Measurements from ENCODE around the gene METTL16.

The METTL16 gene

DNA sequence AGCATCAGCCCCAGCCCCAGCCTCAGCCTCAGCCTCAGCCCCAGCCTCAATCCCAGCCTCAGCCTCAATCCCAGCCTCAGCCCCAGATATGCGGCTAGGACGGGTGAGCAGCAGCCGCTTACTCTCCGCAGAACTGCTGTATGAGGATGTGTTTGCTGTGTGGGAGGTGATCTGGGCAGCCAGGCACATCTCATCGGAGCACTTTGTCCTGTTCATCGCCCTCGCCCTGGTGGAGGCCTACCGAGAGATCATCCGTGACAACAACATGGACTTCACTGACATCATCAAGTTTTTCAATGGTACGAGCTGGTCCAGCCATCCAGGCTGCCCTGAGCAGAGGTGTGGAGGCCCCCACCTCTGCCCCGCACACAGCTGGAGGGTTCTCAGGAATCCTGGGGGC, 132.8 kb downstream of the METTL16 start:
- no peak for DNase-seq

DNA sequence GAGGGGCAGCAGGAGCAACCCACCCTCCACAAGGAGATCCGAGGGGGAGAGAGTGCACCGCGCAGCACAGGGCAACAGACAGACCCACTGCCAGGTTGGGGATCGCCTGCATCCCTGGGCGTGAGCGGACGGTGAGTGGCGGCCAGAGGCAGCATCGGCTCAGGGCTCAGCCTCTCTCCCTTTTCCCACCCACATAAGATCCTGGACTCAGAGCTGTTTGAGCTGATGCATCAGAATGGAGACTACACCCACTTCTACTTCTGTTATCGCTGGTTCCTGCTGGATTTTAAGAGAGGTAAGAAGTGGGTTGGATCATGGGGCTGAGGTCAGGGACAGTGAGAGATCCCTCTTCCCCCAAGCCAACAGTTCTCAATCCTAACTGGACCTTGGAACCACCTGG, 134.0 kb downstream of the METTL16 start:
- DNase-seq = no peak

DNA sequence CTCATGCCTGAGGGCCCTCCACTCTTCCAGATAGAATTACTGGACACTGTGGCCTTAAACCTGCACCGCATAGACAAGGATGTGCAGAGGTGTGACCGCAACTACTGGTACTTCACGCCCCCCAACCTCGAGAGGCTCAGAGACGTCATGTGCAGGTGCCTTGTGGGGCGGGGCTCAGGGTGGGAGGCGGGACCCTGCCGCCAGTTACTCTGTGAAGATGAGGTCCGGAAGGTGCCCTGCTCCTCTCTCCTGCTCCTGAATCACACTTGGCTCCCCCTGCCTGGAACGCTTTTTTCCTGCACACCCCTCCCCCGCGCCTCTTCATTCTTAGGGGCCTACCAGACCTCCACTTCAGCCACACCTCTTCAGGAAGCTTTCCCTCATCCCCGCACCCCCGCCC, 135.6 kb downstream of the METTL16 start:
- DNase-seq = no peak

DNA sequence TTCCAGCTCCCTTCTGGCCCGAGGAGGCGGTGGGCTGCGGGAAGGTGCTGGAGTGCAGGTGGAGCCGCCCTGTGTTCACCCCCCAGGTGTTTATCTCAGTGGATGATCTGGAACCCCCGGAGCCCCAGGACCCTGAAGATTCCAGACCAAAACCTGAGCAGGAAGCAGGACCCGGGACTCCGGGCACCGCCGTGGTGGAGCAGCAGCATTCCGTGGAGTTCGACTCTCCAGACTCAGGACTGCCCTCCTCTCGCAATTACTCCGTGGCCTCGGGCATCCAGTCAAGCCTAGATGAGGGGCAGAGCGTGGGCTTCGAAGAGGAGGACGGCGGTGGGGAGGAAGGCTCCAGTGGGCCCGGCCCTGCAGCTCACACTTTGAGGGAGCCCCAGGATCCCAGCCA, 136.3 kb downstream of the METTL16 start:
- no peak for DNase-seq

DNA sequence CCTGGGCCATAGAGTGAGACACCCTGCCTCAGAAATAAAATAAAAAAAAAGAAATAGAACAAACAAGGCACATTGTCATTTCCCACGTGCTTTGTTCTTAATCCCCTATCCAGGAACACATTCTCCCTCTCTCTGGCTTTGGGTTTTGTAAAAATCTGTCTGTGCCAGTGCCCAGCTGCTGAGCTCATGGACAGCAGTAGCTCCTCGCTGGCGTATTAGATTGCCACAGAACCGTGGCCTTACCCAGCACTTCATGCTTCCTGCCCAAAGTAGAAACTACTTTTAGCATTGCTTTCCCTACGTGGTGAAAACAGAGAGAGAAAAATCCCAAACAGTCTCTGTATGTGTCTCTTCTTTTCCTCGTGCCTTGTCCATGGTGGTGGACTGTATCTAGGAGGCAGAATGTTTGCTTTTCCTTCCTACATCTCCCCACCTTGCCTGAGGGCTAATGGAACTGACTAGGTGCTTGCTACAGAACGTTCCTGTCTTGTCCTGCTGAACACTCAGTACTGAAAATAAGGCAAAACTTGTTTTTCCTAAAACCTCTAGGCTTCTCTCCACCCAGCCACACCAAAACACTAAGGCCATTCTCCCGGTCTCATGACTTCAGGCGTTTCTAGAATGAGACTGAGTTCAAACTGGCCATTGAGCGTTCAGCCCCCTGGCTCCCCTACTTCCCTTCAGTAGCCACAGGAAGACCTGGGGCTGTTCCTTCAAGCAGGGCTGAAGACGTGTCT, 137.0 kb downstream of the METTL16 start:
- no peak for DNase-seq

DNA sequence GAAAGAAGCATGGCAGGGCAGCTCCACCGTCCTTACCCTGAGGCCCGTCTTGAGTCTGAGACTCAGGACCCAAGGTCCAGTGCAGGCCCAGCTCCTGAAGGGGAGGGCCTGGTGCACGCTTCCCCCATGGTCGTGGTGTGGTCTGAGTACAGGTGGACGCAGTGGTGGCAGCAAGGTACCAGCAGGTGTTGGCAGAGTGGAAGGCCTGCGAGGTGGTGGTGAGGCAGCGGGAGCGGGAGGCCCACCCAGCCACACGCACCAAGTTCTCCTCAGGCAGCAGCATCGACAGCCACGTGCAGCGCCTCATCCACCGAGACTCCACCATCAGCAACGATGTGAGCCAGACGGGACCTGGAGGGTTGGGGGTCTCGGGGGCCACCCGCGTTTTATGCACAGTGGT, 138.5 kb downstream of the METTL16 start:
- no peak for DNase-seq

DNA sequence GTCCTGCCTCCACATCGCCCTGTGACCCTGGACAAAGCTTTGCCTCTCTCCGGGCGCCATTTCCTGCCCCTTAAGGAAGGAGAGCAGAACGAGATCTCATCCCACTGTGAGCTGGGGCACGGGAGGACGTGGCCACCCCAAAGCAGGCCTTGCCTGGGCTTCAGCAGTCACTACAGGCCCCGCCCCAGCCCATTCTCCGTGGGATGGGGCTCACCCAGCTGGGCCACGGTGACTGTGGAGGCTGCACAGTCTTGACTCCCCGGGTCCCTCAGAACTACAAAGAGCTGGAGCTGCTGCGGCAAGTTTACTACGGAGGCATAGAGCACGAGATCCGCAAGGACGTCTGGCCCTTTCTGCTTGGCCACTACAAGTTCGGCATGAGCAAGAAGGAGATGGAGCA, 139.0 kb downstream of the METTL16 start:
- no peak for DNase-seq

DNA sequence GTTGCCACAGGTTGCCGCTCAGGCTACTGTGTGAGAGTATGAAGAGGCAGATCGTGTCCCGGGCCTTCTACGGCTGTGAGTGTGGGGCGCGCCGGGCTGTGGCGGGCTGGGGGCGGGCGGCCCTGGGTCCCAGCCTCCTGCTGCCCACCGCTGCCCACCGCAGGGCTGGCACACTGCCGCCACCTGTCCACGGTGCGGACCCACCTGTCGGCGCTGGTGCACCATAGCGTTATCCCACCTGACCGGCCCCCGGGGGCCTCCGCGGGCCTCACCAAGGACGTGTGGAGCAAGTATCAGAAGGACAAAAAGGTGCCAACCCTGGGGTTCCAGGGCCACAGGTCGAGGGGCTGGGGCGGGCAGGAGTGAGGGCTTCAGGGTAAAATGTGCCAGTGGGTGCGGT, 139.5 kb downstream of the METTL16 start:
- no peak for DNase-seq

DNA sequence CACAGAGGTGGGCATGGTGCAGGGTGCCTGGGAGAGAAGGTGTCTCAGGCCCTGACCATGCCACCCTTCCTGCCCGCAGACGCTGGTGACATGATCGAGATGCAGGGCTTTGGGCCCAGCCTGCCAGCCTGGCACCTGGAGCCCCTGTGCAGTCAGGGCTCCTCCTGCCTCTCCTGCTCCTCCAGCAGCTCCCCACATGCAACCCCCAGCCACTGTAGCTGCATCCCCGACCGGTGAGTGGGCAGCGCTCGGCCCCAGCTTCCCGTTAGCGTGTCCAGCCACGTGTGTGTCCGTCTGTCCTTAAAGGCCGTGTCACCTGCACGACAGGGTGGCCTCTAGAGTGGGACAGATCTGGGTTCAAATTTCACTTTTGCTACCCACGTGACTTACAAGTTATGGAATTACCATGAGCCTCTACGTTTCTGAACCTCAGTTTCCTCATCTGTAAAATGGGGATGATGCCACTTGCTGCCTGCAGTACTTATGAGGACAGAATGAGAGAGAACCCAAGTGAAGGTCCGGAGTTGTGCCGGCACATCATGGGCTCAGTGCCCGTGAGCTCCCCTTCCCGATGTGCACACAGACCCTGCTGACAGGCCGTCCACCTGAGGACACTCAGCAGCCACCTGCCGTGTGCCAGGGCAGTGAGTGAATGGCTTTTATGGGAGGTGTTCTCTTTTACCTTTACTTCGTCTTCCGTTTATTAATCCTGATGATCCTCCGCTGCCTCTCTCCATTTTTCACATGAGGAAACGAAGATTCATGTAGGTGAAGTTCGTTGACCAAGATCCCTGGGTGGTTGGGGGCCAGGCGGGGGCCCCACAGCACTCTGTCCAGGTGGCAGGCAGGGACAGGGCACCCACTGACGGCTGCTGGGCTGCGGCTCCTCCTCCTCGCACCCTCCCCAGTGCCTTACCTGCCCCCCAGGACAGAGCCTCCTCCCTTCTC, 140.2 kb downstream of the METTL16 start:
- DNase-seq = no peak

DNA sequence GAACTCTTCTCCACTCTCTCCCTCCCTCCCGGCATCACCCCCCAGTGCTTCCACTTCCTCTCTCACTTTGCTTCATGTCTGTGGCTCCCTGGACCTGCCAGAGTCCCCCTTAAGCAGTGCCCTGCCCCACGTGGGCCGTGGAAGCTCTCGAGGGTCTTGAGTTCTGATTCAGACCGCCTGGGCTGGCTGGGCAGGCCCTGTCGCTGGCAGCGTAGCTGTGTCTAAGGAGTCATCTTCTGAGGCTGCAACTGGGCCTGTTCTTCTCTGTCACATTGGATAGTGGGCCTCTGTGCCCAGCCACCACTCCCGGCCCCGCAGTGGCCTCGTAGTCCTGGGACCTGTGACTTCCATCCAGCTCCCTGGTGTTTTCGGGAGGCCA, 141.5 kb downstream of the METTL16 start:
- no peak for DNase-seq

DNA sequence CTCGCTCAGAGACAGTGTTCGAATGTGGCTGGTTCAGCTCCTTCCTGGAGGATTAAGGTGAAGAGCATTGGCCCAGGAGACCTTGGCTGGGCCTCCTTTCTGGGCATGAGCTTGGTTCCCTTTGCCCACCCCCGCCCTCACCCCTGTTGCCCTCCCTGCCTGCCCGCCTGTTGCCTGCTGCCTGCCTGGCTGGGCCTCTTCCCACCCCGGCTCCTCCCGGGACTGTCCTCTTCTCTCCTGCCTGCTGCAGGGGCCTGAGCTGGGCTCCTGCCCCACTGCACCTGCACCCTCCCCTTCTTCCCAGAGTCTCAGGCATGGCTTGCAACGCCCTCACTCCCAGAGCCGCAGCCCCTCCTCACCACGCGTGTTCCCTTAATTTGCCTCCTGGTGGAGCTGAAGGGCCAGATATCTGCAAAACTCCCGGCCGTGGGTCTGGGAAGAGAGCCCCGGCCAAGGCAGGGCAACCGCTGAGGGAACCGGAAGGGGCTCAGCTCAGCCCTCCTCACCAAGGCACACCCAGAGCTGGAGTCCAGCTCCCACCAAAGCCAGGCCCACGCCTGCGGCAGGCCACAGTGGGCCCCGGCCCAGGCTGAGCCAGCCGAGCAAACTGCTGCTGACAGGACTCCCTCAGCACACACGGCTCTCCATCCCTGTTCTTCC, 142.0 kb downstream of the METTL16 start:
- DNase-seq = no peak

DNA sequence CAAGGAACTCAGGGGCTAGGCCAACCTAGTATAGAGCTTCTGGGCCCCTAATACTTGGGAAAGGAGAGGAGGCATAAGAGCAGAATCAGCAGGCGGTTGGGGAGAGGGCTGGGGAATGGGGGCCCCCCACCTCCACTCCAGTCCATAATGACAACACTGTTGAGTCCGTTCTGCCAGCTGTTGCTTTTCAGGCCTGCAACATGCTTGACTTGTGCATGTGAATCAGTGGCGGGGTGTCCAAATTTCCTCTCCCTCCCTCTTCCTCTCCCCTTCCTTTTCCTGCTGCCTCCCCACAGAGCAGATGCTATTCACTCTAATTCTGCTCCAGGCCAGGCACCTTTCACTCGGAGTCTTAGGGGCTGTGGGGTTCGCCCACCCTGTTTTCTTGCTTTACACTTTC, 142.6 kb downstream of the METTL16 start:
- no peak for DNase-seq

DNA sequence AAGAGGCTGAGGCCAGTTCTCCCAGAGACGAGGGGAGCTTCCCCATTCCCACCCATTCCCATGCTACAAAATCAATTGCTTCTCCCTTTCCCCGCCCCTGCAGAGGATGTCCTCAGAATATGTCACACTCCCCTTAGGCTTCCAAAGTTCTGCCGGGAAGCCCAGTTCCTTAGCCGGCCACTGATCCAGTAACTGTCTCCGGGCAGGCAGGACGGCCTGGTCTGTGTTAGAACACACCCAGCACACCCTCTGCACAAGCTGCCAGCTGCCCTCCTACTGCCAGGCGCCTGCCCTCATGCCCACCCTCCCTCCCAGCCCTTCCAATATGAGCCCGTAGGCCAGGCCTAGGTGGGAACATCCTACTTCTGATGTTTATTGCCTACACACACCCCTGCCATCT, 143.3 kb downstream of the METTL16 start:
- DNase-seq = no peak

DNA sequence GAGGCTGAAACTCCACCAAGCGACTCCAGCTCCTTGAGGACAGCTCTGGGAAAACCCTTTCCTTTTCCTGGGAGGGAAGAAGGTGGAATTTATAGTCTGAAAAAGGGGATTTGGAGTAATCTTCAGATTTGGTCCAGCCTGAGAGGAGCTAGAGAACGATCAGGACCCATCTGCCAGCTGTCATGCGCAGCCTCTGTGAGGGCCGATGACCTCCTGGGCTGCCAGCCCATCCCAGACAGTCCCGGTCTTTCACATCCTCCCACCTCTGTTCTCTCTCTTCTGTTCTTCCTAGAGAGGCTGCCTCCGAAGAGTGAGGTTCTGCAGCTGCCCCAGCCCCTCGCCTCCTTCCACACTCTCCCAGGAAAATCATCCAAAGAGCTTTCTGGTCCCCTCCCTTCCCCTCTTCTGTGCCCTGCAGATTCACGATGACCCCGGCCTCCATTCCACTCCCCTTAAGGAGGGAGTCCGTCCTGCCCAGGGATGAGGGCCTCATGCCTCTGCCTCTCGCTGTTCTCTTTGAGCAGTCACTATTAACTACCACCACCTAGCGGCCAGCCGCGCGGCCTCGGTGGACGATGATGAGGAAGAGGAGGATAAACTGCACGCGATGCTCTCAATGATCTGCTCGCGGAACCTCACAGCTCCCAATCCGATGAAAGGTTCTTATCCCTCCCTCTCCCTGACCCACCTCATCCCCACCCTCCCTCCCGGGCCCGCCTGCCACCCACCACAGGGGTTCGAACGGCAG, 144.8 kb downstream of the METTL16 start:
- no peak for DNase-seq

Data from AML-193 (cell line).